SJCRH30 (cell line): Measurements from ENCODE around the gene TCHP. TPM values are rescaled to one million over a fixed set of nuclear protein-coding genes. Genes with fewer than 3 reads are reported as not detected.
"Not testable (repeated sequence)": the region's sequence is repeated elsewhere in the genome, so short reads cannot be mapped to it uniquely, and the experiment has no call there.

Experiments used
- DNase-seq, 2 experiments: peaks; one replicate each; pipeline ENCODE4 v3.0.0-alpha.2; 2015 to 2020
- H3K27ac ChIP-seq: fragments of 250-450 bp; sonication (Bioruptor Pico); 2 replicates; pipeline ENCODE4 v1.5.1; 2020; ENCODE audit warnings: mild to moderate bottlenecking, moderate library complexity
- H3K27me3 ChIP-seq: fragments of 250-450 bp; sonication (Bioruptor Pico); 2 replicates; pipeline ENCODE4 v1.5.1; 2020; ENCODE audit warnings: mild to moderate bottlenecking, moderate library complexity
- H3K36me3 ChIP-seq: fragments of 250-450 bp; sonication (Bioruptor Pico); 2 replicates; pipeline ENCODE4 v1.5.1; 2020; ENCODE audit warnings: mild to moderate bottlenecking, moderate library complexity
- H3K4me1 ChIP-seq: fragments of 250-450 bp; sonication (Bioruptor Pico); 2 replicates; pipeline ENCODE4 v1.5.1; 2020; ENCODE audit warnings: mild to moderate bottlenecking, moderate library complexity
- H3K4me3 ChIP-seq: fragments of 250-450 bp; sonication (Bioruptor Pico); 2 replicates; pipeline ENCODE4 v1.5.1; 2020; ENCODE audit warnings: mild to moderate bottlenecking, moderate library complexity
- H3K9me3 ChIP-seq: fragments of 250-450 bp; sonication (Bioruptor Pico); replicated peaks from 2 replicates; pipeline ENCODE4 v1.5.1; 2020; ENCODE audit warnings: mild to moderate bottlenecking, moderate library complexity
- total RNA-seq: library from RNA; depleted of rRNA; stranded (reverse); fragments of >200 nt; shearing (Covaris generic); gene quantifications from 2 replicates; pipeline ENCODE4 v1.2.3, GENCODE V29; 2014

Gene TCHP
- total RNA-seq, 1 experiment from 2014 or later, result 21.1 TPM

GRCh38 chr12:109890620-109891170 lies 9.4 kb upstream of the TCHP start:
- H3K4me1 ChIP-seq, result 0 out of 2 replicates have a peak, but pooled peaks cover 4% of the 10 kb centered on the region
- H3K4me3 ChIP-seq, result no peak overlapping the region
- no peak for DNase-seq
- H3K27ac ChIP-seq, result no peak overlapping the region
- no peaks in the 10 kb centered on the region for H3K36me3 ChIP-seq
- no peaks in the 10 kb centered on the region for H3K9me3 ChIP-seq
- no peaks in the 10 kb centered on the region for H3K27me3 ChIP-seq

DNA sequence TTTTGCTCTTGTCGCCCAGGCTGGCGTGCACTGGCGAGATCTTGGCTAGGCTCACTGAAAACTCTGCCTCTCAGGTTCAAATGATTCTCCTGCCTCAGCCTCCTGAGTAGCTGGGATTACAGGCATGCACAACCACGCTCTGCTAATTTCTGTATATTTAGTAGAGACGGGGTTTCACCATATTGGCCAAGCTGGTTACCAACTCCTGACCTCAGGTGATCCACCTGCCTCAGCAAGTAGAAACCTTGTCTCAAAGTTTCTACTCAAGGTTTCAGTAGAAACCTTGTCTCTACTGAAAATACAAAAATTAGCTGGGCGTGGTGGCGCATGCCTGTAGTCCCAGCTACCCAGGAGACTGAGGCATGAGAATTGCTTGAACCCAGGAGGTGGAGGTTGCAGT lies 8.3 kb upstream of the TCHP start:
- H3K27ac ChIP-seq, DNase-seq, H3K4me3 ChIP-seq, H3K9me3 ChIP-seq, H3K4me1 ChIP-seq, H3K36me3 ChIP-seq, H3K27me3 ChIP-seq: not testable (repeated sequence)

GRCh38 chr12:109892165-109892715 lies 7.8 kb upstream of the TCHP start:
- Histone ChIP-seq H3K4me1 (0 out of 2 replicates have a peak, but pooled peaks cover 4% of the 10 kb centered on the region), H3K27ac (no peak overlapping the region), H3K36me3 (no peaks in the 10 kb centered on the region), H3K9me3 (no peaks in the 10 kb centered on the region), H3K27me3 (no peaks in the 10 kb centered on the region), H3K4me3 (no peak overlapping the region)
- DNase-seq, result no peak

GRCh38 chr12:109892748-109893147 lies 7.3 kb upstream of the TCHP start:
- Histone ChIP-seq H3K27me3 (no peaks in the 10 kb centered on the region), H3K9me3 (no peaks in the 10 kb centered on the region), H3K27ac (no peak overlapping the region), H3K4me3 (no peak overlapping the region), H3K4me1 (0 out of 2 replicates have a peak, but pooled peaks cover 4% of the 10 kb centered on the region), H3K36me3 (no peaks in the 10 kb centered on the region)
- no peak for DNase-seq

GRCh38 chr12:109893261-109893995 lies 6.6 kb upstream of the TCHP start:
- no peaks in the 10 kb centered on the region for H3K9me3 ChIP-seq
- DNase-seq, result no peak
- no peaks in the 10 kb centered on the region for H3K36me3 ChIP-seq
- no peaks in the 10 kb centered on the region for H3K27me3 ChIP-seq
- H3K4me3 ChIP-seq, result no peak overlapping the region
- H3K27ac ChIP-seq, result no peak overlapping the region
- H3K4me1 ChIP-seq, result 0 out of 2 replicates have a peak, but pooled peaks cover 4% of the 10 kb centered on the region

DNA sequence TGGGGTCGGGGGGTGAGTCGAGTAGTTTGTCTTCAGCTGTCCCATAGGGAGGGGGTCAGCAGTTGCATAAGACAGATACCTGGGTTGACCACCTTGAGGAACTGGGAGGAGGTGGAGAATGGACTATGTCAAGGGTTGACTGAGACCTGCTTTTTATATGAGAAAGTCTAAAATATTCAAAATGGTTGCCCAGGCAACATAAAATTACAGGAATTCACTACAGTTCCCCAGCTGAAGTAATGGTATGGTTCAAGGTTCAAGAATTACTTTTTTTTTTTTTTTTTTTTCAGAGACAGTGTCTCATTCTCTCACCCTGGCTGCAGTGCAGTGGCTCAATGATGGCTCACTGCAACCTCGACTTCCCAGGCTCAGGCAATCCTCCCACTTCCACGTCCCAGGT lies 5.1 kb upstream of the TCHP start:
- Histone ChIP-seq H3K27ac (no peak overlapping the region), H3K4me1 (no peaks in the 10 kb centered on the region), H3K27me3 (no peaks in the 10 kb centered on the region), H3K4me3 (no peak overlapping the region), H3K36me3 (no peaks in the 10 kb centered on the region), H3K9me3 (no peaks in the 10 kb centered on the region)
- DNase-seq, result no peak

DNA sequence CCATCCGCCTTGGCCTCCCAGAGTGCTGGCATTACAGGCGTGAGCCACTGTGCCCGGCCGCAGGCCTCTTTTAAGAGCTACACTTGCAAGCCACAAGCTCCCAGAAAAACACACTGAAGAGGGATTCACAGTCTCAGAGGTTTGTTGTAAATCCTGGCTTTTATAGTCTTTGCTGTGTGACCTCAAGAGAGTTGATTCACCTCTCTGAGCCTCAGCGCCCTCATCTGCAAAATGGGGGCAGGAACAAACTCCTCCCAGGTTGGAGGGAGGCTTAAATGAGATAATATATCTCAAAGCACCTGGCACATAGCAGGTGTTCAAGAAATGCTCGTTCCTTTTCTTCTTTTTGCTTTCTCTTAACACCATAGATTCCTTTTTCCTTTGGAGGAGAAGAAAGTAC lies 3.9 kb upstream of the TCHP start:
- Histone ChIP-seq H3K36me3 (no peaks in the 10 kb centered on the region), H3K9me3 (no peaks in the 10 kb centered on the region), H3K27ac (no peak overlapping the region), H3K27me3 (no peaks in the 10 kb centered on the region), H3K4me3 (no peak overlapping the region), H3K4me1 (no peaks in the 10 kb centered on the region)
- DNase-seq, result no peak

DNA sequence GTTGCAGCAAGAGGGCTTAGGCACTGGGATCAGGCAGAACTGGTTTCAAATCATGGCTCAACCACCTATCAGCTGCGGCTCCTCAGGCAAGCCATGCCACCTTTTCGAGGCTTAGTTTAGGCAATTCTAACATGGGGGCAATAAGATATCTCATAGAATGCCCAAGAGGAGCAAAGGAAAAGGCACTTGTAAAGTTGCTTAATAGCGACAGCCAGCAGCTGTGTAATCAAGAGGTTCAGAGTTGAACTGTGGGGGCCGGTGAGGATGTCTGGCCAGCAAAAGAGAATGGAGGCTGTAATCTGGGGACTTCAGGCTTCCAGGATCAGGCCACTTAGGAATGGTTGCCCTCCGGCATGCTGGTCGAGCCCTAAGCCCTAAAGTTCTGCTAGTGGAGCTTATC lies 3.0 kb upstream of the TCHP start:
- DNase-seq, result no peak
- Histone ChIP-seq H3K4me1 (no peaks in the 10 kb centered on the region), H3K4me3 (no peak overlapping the region), H3K9me3 (no peaks in the 10 kb centered on the region), H3K27ac (no peak overlapping the region), H3K27me3 (no peaks in the 10 kb centered on the region), H3K36me3 (no peaks in the 10 kb centered on the region)

GRCh38 chr12:109899345-109899744 lies 729 bp upstream of the TCHP start:
- H3K36me3 ChIP-seq, H3K27me3 ChIP-seq, H3K27ac ChIP-seq, H3K4me1 ChIP-seq, H3K9me3 ChIP-seq, DNase-seq: not testable (repeated sequence)
- H3K4me3 ChIP-seq, result peak overlapping the region; percentile 74

GRCh38 chr12:109900752-109901580 lies 892 bp downstream of the TCHP start:
- Histone ChIP-seq H3K27me3 (no peaks in the 10 kb centered on the region), H3K9me3 (no peaks in the 10 kb centered on the region), H3K4me1 (no peaks in the 10 kb centered on the region), H3K4me3 (peak overlapping the region; percentile 74), H3K36me3 (peaks cover 10% of the 10 kb centered on the region), H3K27ac (peak overlapping the region; percentile 84)
- peak; percentile 12 to 47 for DNase-seq

DNA sequence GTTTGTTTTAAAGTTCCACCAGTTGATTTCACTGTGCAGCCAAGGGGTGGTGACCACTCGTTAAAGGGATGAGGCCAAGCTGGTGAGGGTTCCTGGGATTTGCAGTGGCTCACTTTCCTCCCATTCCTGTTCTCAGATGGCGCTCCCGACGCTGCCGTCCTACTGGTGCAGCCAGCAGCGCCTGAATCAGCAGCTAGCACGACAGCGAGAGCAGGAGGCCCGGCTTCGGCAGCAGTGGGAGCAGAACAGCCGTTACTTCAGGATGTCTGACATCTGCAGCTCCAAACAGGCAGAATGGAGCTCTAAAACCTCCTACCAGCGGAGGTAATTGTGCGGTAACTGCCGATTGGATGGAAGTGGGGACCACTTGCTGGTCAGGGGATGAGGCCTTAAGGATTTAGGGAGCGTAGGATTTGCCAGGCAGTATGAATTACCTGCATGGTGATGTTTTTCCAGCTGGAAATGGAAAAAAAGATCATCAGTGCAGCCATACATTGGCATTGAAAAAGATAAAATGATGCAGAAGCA lies 2.9 kb downstream of the TCHP start:
- no peaks in the 10 kb centered on the region for H3K9me3 ChIP-seq
- no peaks in the 10 kb centered on the region for H3K4me1 ChIP-seq
- no peak overlapping the region for H3K27ac ChIP-seq
- H3K4me3 ChIP-seq, result no peak overlapping the region
- no peaks in the 10 kb centered on the region for H3K27me3 ChIP-seq
- DNase-seq, result no peak
- H3K36me3 ChIP-seq, result peaks cover 22% of the 10 kb centered on the region

DNA sequence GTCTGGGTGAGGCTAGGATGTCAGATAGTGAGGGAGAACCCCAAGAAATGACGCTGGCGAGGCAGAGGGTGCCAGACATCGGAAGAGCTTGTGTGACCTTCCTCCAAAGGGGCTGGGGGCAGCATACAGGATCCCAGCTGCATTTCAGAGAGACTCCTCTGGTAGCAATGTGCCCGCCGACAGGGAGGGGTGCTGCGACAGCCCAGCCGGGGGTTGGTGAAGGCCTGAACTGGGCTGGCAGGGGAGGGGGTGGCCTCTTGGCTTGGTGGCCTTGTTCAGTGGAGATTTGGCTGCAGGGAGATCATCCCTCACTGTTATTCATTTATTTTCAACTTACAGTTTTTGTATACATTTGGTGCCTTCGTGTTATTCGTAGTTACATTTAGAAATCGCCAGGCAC lies 5.2 kb downstream of the TCHP start:
- no peaks in the 10 kb centered on the region for H3K9me3 ChIP-seq
- no peaks in the 10 kb centered on the region for H3K27me3 ChIP-seq
- no peak for DNase-seq
- no peaks in the 10 kb centered on the region for H3K4me1 ChIP-seq
- peaks cover 34% of the 10 kb centered on the region for H3K36me3 ChIP-seq
- H3K27ac ChIP-seq, result no peak overlapping the region
- no peak overlapping the region for H3K4me3 ChIP-seq

DNA sequence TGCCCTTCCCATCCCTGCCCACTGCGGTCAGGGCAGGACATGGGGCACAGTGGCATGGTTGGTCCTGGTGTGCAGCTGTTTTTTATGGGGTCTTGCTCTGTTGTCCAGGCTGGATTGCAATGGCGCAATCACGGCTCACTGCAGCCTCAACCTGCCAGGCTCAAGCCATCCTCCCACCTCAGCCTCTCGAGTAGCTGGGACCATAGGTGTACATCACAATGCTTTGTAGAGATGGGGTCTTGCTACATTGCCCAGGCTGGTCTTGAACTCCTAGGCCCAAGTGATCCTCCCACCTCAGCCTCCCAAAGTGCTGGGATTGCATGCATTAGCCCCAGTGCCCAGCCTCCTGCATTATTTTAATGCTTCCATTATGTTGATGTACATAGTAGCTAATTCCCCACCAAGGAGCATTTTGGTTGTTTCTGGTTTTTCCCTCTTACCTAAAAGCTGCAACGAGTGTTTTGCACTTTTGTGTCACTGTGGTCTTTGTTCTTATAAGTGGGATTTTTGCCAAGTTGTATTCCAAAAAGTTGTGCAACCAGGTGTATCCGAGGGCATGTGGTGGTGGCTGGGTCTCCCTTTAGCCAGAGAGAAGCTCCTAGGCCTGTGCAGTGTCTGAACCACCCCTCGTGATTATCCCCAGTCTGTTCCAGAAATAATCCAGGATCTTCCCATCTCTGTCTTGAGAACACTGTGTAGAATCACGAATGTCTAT lies 10.3 kb downstream of the TCHP start:
- Histone ChIP-seq H3K4me3 (no peak overlapping the region), H3K4me1 (no peaks in the 10 kb centered on the region), H3K9me3 (no peaks in the 10 kb centered on the region), H3K27me3 (no peaks in the 10 kb centered on the region), H3K36me3 (peaks cover 51% of the 10 kb centered on the region), H3K27ac (no peak overlapping the region)
- no peak for DNase-seq

- DNase-seq, result peak; percentile 31 to 53
- no peak overlapping the region for H3K4me3 ChIP-seq
- no peak overlapping the region for H3K27ac ChIP-seq
- H3K4me1 ChIP-seq, result no peaks in the 10 kb centered on the region
- no peaks in the 10 kb centered on the region for H3K9me3 ChIP-seq
- H3K27me3 ChIP-seq, result no peaks in the 10 kb centered on the region
- peaks cover 52% of the 10 kb centered on the region for H3K36me3 ChIP-seq
Observed at GRCh38 chr12:109910969-109911348, 10.9 kb downstream of the TCHP start.
